ENCODE results near the gene LIPI.
A peak's percentile ranks its signal among the peaks of the same experiment; 100 is the strongest.

LIPI gene

GRCh38 chr21:14210738-14211137, at the start of gene LIPI:
LIPI (minus strand) TSS chr21:14210955; CDS start chr21:14210845, 110 bp downstream.
- H3K27ac ChIP-seq (ENCODE audit: low read length), result no peak within 1 kb of the TSS
- no peaks in the 10 kb centered on the region for H3K27me3 ChIP-seq (ENCODE audit: low read depth, low read length)
- no peaks in the 10 kb centered on the region for H3K4me1 ChIP-seq (ENCODE audit: low read length)
- H4K20me1 ChIP-seq (ENCODE audit: insufficient read depth, low read length), result no peaks in the 10 kb centered on the region
- H2AFZ ChIP-seq (ENCODE audit: low read depth, low read length), result no peak within 1 kb of the TSS
- H3K4me2 ChIP-seq (ENCODE audit: low read length), result no peak within 1 kb of the TSS
- TF ChIP-seq CTCF (IDR thresholded peaks at IDR 0.05; ENCODE audit: low read depth, low read length), result no peak
- TF ChIP-seq EZH2phosphoT487 (IDR thresholded peaks at IDR 0.05; ENCODE audit: low read depth), result no peak
- H3K9me3 ChIP-seq (ENCODE audit: insufficient read depth, low read length), result no peaks in the 10 kb centered on the region
- no peak within 1 kb of the TSS for H3K4me3 ChIP-seq (ENCODE audit: low read length)
- H3K36me3 ChIP-seq (replicated peaks; ENCODE audit: low read depth, low read length), result no peaks in the 10 kb centered on the region
- H3K9ac ChIP-seq (ENCODE audit: low read length), result no peak within 1 kb of the TSS
- no peaks in the 10 kb centered on the region for H3K79me2 ChIP-seq (ENCODE audit: low read length)

GRCh38 chr21:14260174-14260764, 49.5 kb upstream of the LIPI start:
- H3K27me3 ChIP-seq (ENCODE audit: low read depth, low read length), result no peaks in the 10 kb centered on the region
- TF ChIP-seq CTCF (IDR thresholded peaks at IDR 0.05; ENCODE audit: low read depth, low read length), result no peak
- no peak for TF ChIP-seq EZH2phosphoT487 (IDR thresholded peaks at IDR 0.05; ENCODE audit: low read depth)
- H4K20me1 ChIP-seq (ENCODE audit: insufficient read depth, low read length), result no peaks in the 10 kb centered on the region
- no peaks in the 10 kb centered on the region for H3K79me2 ChIP-seq (ENCODE audit: low read length)
- no peak overlapping the region for H3K9ac ChIP-seq (ENCODE audit: low read length)
- no peak overlapping the region for H3K4me3 ChIP-seq (ENCODE audit: low read length)
- H3K4me2 ChIP-seq (ENCODE audit: low read length), result no peak overlapping the region
- H2AFZ ChIP-seq (ENCODE audit: low read depth, low read length), result no peak overlapping the region
- H3K36me3 ChIP-seq (replicated peaks; ENCODE audit: low read depth, low read length), result no peaks in the 10 kb centered on the region
- no peaks in the 10 kb centered on the region for H3K9me3 ChIP-seq (ENCODE audit: insufficient read depth, low read length)
- H3K4me1 ChIP-seq (ENCODE audit: low read length), result no peaks in the 10 kb centered on the region
- H3K27ac ChIP-seq (ENCODE audit: low read length), result no peak overlapping the region

- Histone ChIP-seq H3K36me3 (replicated peaks; ENCODE audit: low read depth, low read length) (no peaks in the 10 kb centered on the region), H4K20me1 (ENCODE audit: insufficient read depth, low read length) (no peaks in the 10 kb centered on the region), H3K4me3 (ENCODE audit: low read length) (no peak overlapping the region), H3K9ac (ENCODE audit: low read length) (no peak overlapping the region), H3K27ac (ENCODE audit: low read length) (no peak overlapping the region), H2AFZ (ENCODE audit: low read depth, low read length) (no peak overlapping the region), H3K4me2 (ENCODE audit: low read length) (no peak overlapping the region), H3K4me1 (ENCODE audit: low read length) (no peaks in the 10 kb centered on the region), H3K79me2 (ENCODE audit: low read length) (no peaks in the 10 kb centered on the region), H3K9me3 (ENCODE audit: insufficient read depth, low read length) (no peaks in the 10 kb centered on the region), H3K27me3 (ENCODE audit: low read depth, low read length) (no peaks in the 10 kb centered on the region)
- TF ChIP-seq CTCF (IDR thresholded peaks at IDR 0.05; ENCODE audit: low read depth, low read length) (peak; percentile 64), EZH2phosphoT487 (IDR thresholded peaks at IDR 0.05; ENCODE audit: low read depth) (no peak)
Observed at GRCh38 chr21:14259747-14260146, 49.0 kb upstream of the LIPI start.

- Histone ChIP-seq H3K36me3 (replicated peaks; ENCODE audit: low read depth, low read length) (no peaks in the 10 kb centered on the region), H3K79me2 (ENCODE audit: low read length) (no peaks in the 10 kb centered on the region), H3K9ac (ENCODE audit: low read length) (no peak overlapping the region), H4K20me1 (ENCODE audit: insufficient read depth, low read length) (no peaks in the 10 kb centered on the region), H3K4me3 (ENCODE audit: low read length) (no peak overlapping the region), H3K4me2 (ENCODE audit: low read length) (no peak overlapping the region), H3K4me1 (ENCODE audit: low read length) (no peaks in the 10 kb centered on the region), H2AFZ (ENCODE audit: low read depth, low read length) (no peak overlapping the region), H3K27me3 (ENCODE audit: low read depth, low read length) (0 out of 2 replicates have a peak, but pooled peaks cover 5% of the 10 kb centered on the region), H3K27ac (ENCODE audit: low read length) (no peak overlapping the region), H3K9me3 (ENCODE audit: insufficient read depth, low read length) (no peaks in the 10 kb centered on the region)
- TF ChIP-seq EZH2phosphoT487 (IDR thresholded peaks at IDR 0.05; ENCODE audit: low read depth) (no peak), CTCF (IDR thresholded peaks at IDR 0.05; ENCODE audit: low read depth, low read length) (no peak)
Observed at GRCh38 chr21:14251336-14251735, 40.6 kb upstream of the LIPI start.

Data from OCI-LY3 (cell line).